PC-9 (cell line): ENCODE results near the gene RPL31. TPM values are rescaled to one million over a fixed set of nuclear protein-coding genes. Genes with fewer than 3 reads are reported as not detected.
A peak's percentile ranks its signal among the peaks of the same experiment; 100 is the strongest.

Source experiments
- BruUV-seq: library from RNA; stranded (reverse); fragments of 400-500 nt; replicated peaks from 2 replicates; lab custom pipeline; 2021; lab: Mats Ljungman, UMichigan
- CTCF ChIA-PET: fragments of 300-600 bp; sonication (Branson Sonifier 250); formaldehyde crosslinking; loops from one replicate; lab custom pipeline; 2022; ENCODE audit warnings: antibody characterized with exemption; lab: Charles Lee
- POLR2A ChIA-PET: fragments of 300-600 bp; sonication (Branson Sonifier 250); formaldehyde crosslinking; loops from one replicate; lab custom pipeline; 2022; ENCODE audit warnings: antibody characterized with exemption; ENCODE audit not compliant: unreplicated experiment; lab: Charles Lee
- DNase-seq, 2 experiments: peaks; one replicate each; pipeline versions ENCODE4 v3.0.0 to v3.0.0-alpha.2; 2015 to 2022; ENCODE audit warnings: mixed read lengths in 1 of 2
- H2AFZ ChIP-seq: fragments of 200-600 bp; sonication (generic); 2 replicates; pipeline ENCODE4 v1.8.1; 2017; ENCODE audit warnings: antibody characterized with exemption
- H3F3A ChIP-seq: fragments of 200-600 bp; sonication (generic); 2 replicates; pipeline ENCODE4 v1.8.1; 2017; ENCODE audit warnings: antibody characterized with exemption, mild to moderate bottlenecking, low read depth; ENCODE audit not compliant: insufficient read depth
- H3K27ac ChIP-seq: fragments of 200-600 bp; sonication (generic); 2 replicates; pipeline ENCODE4 v1.6.1; 2016; ENCODE audit warnings: mixed run types
- H3K27me3 ChIP-seq: fragments of 200-600 bp; sonication (generic); 2 replicates; pipeline ENCODE4 v1.6.1; 2016; ENCODE audit warnings: low read depth, mixed run types; ENCODE audit not compliant: insufficient read depth
- H3K36me3 ChIP-seq: fragments of 200-600 bp; sonication (generic); 2 replicates; pipeline ENCODE4 v1.6.1; 2016; ENCODE audit warnings: low read depth, mixed run types
- H3K4me1 ChIP-seq: fragments of 200-600 bp; sonication (generic); replicated peaks from 2 replicates; pipeline ENCODE4 v1.6.1; 2016; ENCODE audit warnings: mixed run types; ENCODE audit not compliant: insufficient read depth
- H3K4me2 ChIP-seq: fragments of 200-600 bp; sonication (generic); 2 replicates; pipeline ENCODE4 v1.6.1; 2017; ENCODE audit warnings: mixed run types
- H3K4me3 ChIP-seq: fragments of 200-600 bp; sonication (generic); 2 replicates; pipeline ENCODE4 v1.6.1; 2016; ENCODE audit warnings: mixed run types
- H3K79me2 ChIP-seq: fragments of 200-600 bp; sonication (generic); 2 replicates; pipeline ENCODE4 v1.6.1; 2017; ENCODE audit warnings: low read depth, mixed run types
- H3K9me2 ChIP-seq: fragments of 200-600 bp; sonication (generic); 2 replicates; pipeline ENCODE4 v1.8.1; 2017; ENCODE audit warnings: mild to moderate bottlenecking; ENCODE audit not compliant: insufficient read depth
- H3K9me3 ChIP-seq: fragments of 200-600 bp; sonication (generic); 2 replicates; pipeline ENCODE4 v1.8.1; 2016; ENCODE audit warnings: low read depth; ENCODE audit not compliant: insufficient read depth
- H4K20me1 ChIP-seq: fragments of 200-600 bp; sonication (generic); 2 replicates; pipeline ENCODE4 v1.8.1; 2017; ENCODE audit not compliant: insufficient read depth
- CTCF ChIP-seq: fragments of 200-600 bp; sonication (generic); conservative IDR thresholded peaks from 2 replicates; pipeline ENCODE4 v1.6.1; 2017; ENCODE audit warnings: mixed run types, antibody characterized with exemption, mild to moderate bottlenecking, moderate library complexity
- EZH2 ChIP-seq: fragments of 200-600 bp; sonication (generic); IDR thresholded peaks from 2 replicates; pipeline ENCODE4 v1.8.0; 2017; ENCODE audit warnings: antibody characterized with exemption, low read depth
- intact Hi-C: fragments of 100-400 bp; cut with micrococcal nuclease; formaldehyde crosslinking; loops from one replicate; pipeline ENCODE4 v1.10.0; 2022; ENCODE audit not compliant: unreplicated experiment
- total RNA-seq: library from RNA; stranded (reverse); gene quantifications from 2 replicates; pipeline ENCODE4 v1.2.3, GENCODE V29; 2021

Gene RPL31
- total RNA-seq, 1 experiment from 2014 or later: 1,251 TPM

- H4K20me1 ChIP-seq: peaks cover 54% of the 10 kb centered on the region
- intact Hi-C loops: no loop called here
Observed at GRCh38 chr2:101003278-101003775, 1.2 kb downstream of the RPL31 start.

GRCh38 chr2:101004620-101005325, 2.7 kb downstream of the RPL31 start:
- H3K9me2 ChIP-seq: no peaks in the 10 kb centered on the region
- no peak for TF ChIP-seq EZH2
- TF ChIP-seq CTCF: no peak
- H2AFZ ChIP-seq: no peak overlapping the region
- intact Hi-C loops: no loop called here
- H3K27me3 ChIP-seq: no peaks in the 10 kb centered on the region
- no peaks in the 10 kb centered on the region for H3K9me3 ChIP-seq
- BruUV-seq: no TSS peak
- ChIA-PET CTCF (no interaction called here), POLR2A (interaction anchor here (0.6 to 0.7 kb wide), 2 partner anchors 762 to 1067 kb away, joined by 3 to 15 read pairs; no protein-coding TSS in a partner anchor)
- H3K4me1 ChIP-seq: peaks cover 14% of the 10 kb centered on the region
- H3K79me2 ChIP-seq: peaks cover 47% of the 10 kb centered on the region
- peaks cover 69% of the 10 kb centered on the region for H4K20me1 ChIP-seq
- no peak for DNase-seq
- peak overlapping the region; percentile 96; the same call in 1 of the 2 replicates for H3K4me3 ChIP-seq
- peak overlapping the region; percentile 85 for H3K4me2 ChIP-seq
- peak overlapping the region; percentile 89 for H3K27ac ChIP-seq
- H3F3A ChIP-seq: peaks cover 73% of the 10 kb centered on the region
- H3K36me3 ChIP-seq: peaks cover 50% of the 10 kb centered on the region

More at GRCh38 chr2:101003278-101003775, 1.2 kb downstream of the RPL31 start:
- H3K4me1 ChIP-seq: peaks cover 14% of the 10 kb centered on the region
- peaks cover 50% of the 10 kb centered on the region for H3K36me3 ChIP-seq
- no TSS peak for BruUV-seq
- no peak for TF ChIP-seq CTCF
- no peak for TF ChIP-seq EZH2
- H3K4me2 ChIP-seq: peak overlapping the region; percentile 85
- peaks cover 47% of the 10 kb centered on the region for H3K79me2 ChIP-seq
- peaks cover 72% of the 10 kb centered on the region for H3F3A ChIP-seq
- peak overlapping the region; percentile 96 for H3K4me3 ChIP-seq
- no peak overlapping the region for H2AFZ ChIP-seq
- no peaks in the 10 kb centered on the region for H3K27me3 ChIP-seq
- DNase-seq: no peak
- ChIA-PET POLR2A (no interaction called here), CTCF (interaction anchor here (0.6 kb wide), 1 partner anchor 201 kb away, joined by 4 read pairs; no protein-coding TSS in a partner anchor)
- H3K9me3 ChIP-seq: no peaks in the 10 kb centered on the region
- H3K27ac ChIP-seq: peak overlapping the region; percentile 89
- no peaks in the 10 kb centered on the region for H3K9me2 ChIP-seq

GRCh38 chr2:101006065-101006715, 4.1 kb downstream of the RPL31 start:
- no peak for DNase-seq
- Histone ChIP-seq H3F3A (peaks cover 87% of the 10 kb centered on the region), H3K27me3 (no peaks in the 10 kb centered on the region), H3K4me1 (peaks cover 14% of the 10 kb centered on the region), H3K9me3 (no peaks in the 10 kb centered on the region), H3K4me3 (no peak overlapping the region), H2AFZ (no peak overlapping the region), H3K4me2 (no peak overlapping the region), H3K36me3 (peaks cover 50% of the 10 kb centered on the region), H4K20me1 (peaks cover 69% of the 10 kb centered on the region), H3K27ac (0 out of 2 replicates have a peak overlapping the region, but pooled peaks have one; percentile 21), H3K79me2 (peaks cover 47% of the 10 kb centered on the region), H3K9me2 (no peaks in the 10 kb centered on the region)
- ChIA-PET CTCF (interaction anchor here (0.6 to 0.7 kb wide), 2 partner anchors 145 to 743 kb away, joined by 3 to 4 read pairs; partner anchors contain the start of gene TBC1D8), POLR2A (interaction anchor here (0.6 to 0.7 kb wide), 2 partner anchors 103 to 1134 kb away, joined by 3 to 6 read pairs; no protein-coding TSS in a partner anchor)
- no peak for TF ChIP-seq CTCF
- no peak for TF ChIP-seq EZH2
- no TSS peak for BruUV-seq
- intact Hi-C loops: no loop called here
